Keratinocyte (primary cell): ENCODE measurements around the gene PLAU. TPM values are rescaled to one million over a fixed set of nuclear protein-coding genes. Genes with fewer than 3 reads are reported as not detected.

Experiments used
- DNase-seq: peaks from one replicate; pipeline ENCODE4 v3.0.0-alpha.2; 2011; ENCODE audit warnings: low read depth, missing footprints, low spot score
- FAIRE-seq: peaks from 2 replicates; lab custom pipeline; 2011; peaks lifted over from hg19 to GRCh38; lab: Jason Lieb, UNC
- H2AFZ ChIP-seq: 2 replicates; pipeline ENCODE4 v1.6.0; 2012; ENCODE audit warnings: low read length, control low read depth, inconsistent platforms; ENCODE audit not compliant: control insufficient read depth
- H3K27ac ChIP-seq: 2 replicates; pipeline ENCODE4 v1.5.1; 2011; ENCODE audit warnings: low read length; ENCODE audit not compliant: control insufficient read depth, insufficient read depth
- H3K27me3 ChIP-seq: 3 replicates; pipeline ENCODE4 v1.6.0; 2011; ENCODE audit warnings: low read length; ENCODE audit not compliant: control insufficient read depth, insufficient read depth; ENCODE audit errors: extremely low read depth
- H3K36me3 ChIP-seq, 2 experiments: 2 replicates in 1 of 2; 3 replicates in 1 of 2; pipeline ENCODE4 v1.5.1; 2011; ENCODE audit warnings: low read length in 2 of 2, mild to moderate bottlenecking in 1 of 2; ENCODE audit not compliant: control insufficient read depth in 2 of 2, insufficient read depth in 2 of 2; ENCODE audit errors: extremely low read depth in 1 of 2
- H3K4me1 ChIP-seq: 3 replicates; pipeline ENCODE4 v1.5.1; 2011; ENCODE audit warnings: low read length; ENCODE audit not compliant: control insufficient read depth, insufficient read depth; ENCODE audit errors: extremely low read depth
- H3K4me2 ChIP-seq: 3 replicates; pipeline ENCODE4 v1.6.0; 2011; ENCODE audit warnings: low read depth, low read length; ENCODE audit not compliant: control insufficient read depth, insufficient read depth; ENCODE audit errors: extremely low read depth
- H3K4me3 ChIP-seq, 3 experiments: fragments of 200-600 bp in 1 of 3; sonication (generic) in 1 of 3; 2 replicates in 2 of 3; 3 replicates in 1 of 3; pipeline ENCODE4 v1.5.1; 2011 to 2016; ENCODE audit warnings: low read length in 3 of 3, mild to moderate bottlenecking in 3 of 3, control low read depth in 2 of 3, inconsistent platforms in 1 of 3, low read depth in 1 of 3, mixed read lengths in 1 of 3, mixed run types in 1 of 3, moderate library complexity in 1 of 3; ENCODE audit not compliant: control insufficient read depth in 2 of 3, insufficient read depth in 2 of 3; ENCODE audit errors: extremely low read depth in 1 of 3
- H3K79me2 ChIP-seq: 2 replicates; pipeline ENCODE4 v1.6.0; 2012; ENCODE audit warnings: low read length; ENCODE audit not compliant: control insufficient read depth, insufficient read depth
- H3K9ac ChIP-seq: 3 replicates; pipeline ENCODE4 v1.6.0; 2011; ENCODE audit warnings: low read length; ENCODE audit not compliant: control insufficient read depth, insufficient read depth; ENCODE audit errors: extremely low read depth
- H3K9me1 ChIP-seq: 3 replicates; pipeline ENCODE4 v1.6.0; 2011; ENCODE audit warnings: low read length; ENCODE audit not compliant: control insufficient read depth, insufficient read depth; ENCODE audit errors: extremely low read depth
- H3K9me3 ChIP-seq: 2 replicates; pipeline ENCODE4 v1.5.1; 2012; ENCODE audit warnings: low read depth, low read length; ENCODE audit not compliant: control insufficient read depth
- H4K20me1 ChIP-seq: 3 replicates; pipeline ENCODE4 v1.6.0; 2011; ENCODE audit warnings: low read length; ENCODE audit not compliant: control insufficient read depth, insufficient read depth; ENCODE audit errors: extremely low read depth
- EZH2 ChIP-seq: IDR thresholded peaks from one replicate; pipeline ENCODE4 v1.6.1; 2012; ENCODE audit warnings: inconsistent platforms, mild to moderate bottlenecking, low read length, moderate library complexity
- dilution Hi-C: fragments of 300-500 bp; cut with MboI; formaldehyde crosslinking; loops from one replicate; pipeline ENCODE4 v1.7.0; 2020; ENCODE audit warnings: low sequenced_read_pairs; ENCODE audit not compliant: extremely low pct_ligation_motif_present
- polyA plus RNA-seq, 5 experiments: library from polyadenylated mRNA; depleted of rRNA in 3 of 5; stranded (reverse) in 3 of 5; stranded (forward) in 1 of 5; unstranded in 1 of 5; fragments of >200 nt; gene quantifications; 1 replicate in 1 of 5; 2 replicates in 3 of 5; 3 replicates in 1 of 5; pipeline versions ENCODE4 v1.2.1 to v1.2.3, GENCODE V29; 2011 to 2012; ENCODE audit warnings: missing spikeins in 2 of 5, low read depth in 1 of 5, low replicate concordance in 1 of 5
- TF ChIP-seq, protein P1 (sequence below), 3 experiments: IDR thresholded peaks in 1 of 3; conservative IDR thresholded peaks in 1 of 3; optimal IDR thresholded peaks in 1 of 3; 2 replicates in 2 of 3; 3 replicates in 1 of 3; pipeline versions ENCODE3 to v1.5.1; 2011; ENCODE audit warnings: low read length in 3 of 3, mild to moderate bottlenecking in 3 of 3, moderate library complexity in 2 of 3, control low read depth in 1 of 3, inconsistent platforms in 1 of 3; ENCODE audit not compliant: insufficient read depth in 2 of 3; ENCODE audit errors: extremely low read depth in 1 of 3

The PLAU gene
- polyA plus RNA-seq, 1 donor (not counting 4 experiments of a cell fraction or from before 2014, with no cell fraction given): 262 TPM

DNA sequence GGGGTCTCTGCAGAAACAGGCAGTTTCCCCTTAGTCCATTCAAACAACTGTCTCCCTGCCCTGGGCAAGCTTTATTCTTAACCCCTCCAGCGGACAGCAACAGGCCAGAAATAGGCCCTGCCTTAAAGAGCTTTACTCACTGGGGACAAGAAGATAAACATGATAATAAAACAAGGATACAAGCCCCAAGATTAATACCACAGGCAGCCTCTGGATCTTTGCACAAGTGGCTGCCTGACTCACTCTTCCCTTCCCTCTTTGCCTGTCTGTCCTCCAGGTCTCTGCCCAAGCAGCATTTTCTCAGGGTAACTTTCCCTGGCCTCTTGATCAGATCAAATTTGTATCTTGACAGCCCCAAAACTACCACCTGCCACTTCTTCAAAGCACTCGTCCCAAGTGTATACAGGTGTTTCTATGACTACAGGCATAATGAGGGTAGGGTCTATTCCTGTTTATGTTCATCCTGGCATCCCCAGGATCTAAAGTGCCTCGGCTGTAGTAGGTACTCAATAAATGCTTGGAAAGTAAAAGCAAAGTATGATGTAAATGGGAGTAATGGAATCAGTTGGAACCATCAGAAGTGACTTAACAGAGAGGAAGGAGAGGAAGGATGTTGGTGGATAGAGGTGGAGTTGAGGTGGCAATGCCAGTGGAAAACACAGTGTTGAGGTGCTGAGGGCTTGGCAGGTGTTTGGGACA is 29.6 kb upstream of the PLAU start:
- no peak for TF ChIP-seq EZH2
- TF ChIP-seq, protein P1, sequence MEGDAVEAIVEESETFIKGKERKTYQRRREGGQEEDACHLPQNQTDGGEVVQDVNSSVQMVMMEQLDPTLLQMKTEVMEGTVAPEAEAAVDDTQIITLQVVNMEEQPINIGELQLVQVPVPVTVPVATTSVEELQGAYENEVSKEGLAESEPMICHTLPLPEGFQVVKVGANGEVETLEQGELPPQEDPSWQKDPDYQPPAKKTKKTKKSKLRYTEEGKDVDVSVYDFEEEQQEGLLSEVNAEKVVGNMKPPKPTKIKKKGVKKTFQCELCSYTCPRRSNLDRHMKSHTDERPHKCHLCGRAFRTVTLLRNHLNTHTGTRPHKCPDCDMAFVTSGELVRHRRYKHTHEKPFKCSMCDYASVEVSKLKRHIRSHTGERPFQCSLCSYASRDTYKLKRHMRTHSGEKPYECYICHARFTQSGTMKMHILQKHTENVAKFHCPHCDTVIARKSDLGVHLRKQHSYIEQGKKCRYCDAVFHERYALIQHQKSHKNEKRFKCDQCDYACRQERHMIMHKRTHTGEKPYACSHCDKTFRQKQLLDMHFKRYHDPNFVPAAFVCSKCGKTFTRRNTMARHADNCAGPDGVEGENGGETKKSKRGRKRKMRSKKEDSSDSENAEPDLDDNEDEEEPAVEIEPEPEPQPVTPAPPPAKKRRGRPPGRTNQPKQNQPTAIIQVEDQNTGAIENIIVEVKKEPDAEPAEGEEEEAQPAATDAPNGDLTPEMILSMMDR (optimal IDR thresholded peaks at IDR 0.05 in 1 of 3, IDR thresholded peaks at IDR 0.05 in 1 of 3, conservative IDR thresholded peaks at IDR 0.05 in 1 of 3; ENCODE audit: extremely low read depth in 1 of 3, insufficient read depth in 2 of 3, low read length in 3 of 3): no peak
- FAIRE-seq (no peak), DNase-seq (no peak)
- Histone ChIP-seq H4K20me1 (no peaks in the 10 kb centered on the region), H3K27ac (no peak overlapping the region), H3K27me3 (no peaks in the 10 kb centered on the region), H3K36me3 (no peaks in the 10 kb centered on the region), H2AFZ (no peak overlapping the region), H3K9ac (no peak overlapping the region), H3K4me1 (peaks cover 26% of the 10 kb centered on the region), H3K9me1 (peaks cover under 1% of the 10 kb centered on the region), H3K79me2 (no peaks in the 10 kb centered on the region), H3K4me3 (no peak overlapping the region), H3K9me3 (no peaks in the 10 kb centered on the region), H3K4me2 (no peak overlapping the region)
- dilution Hi-C loops: no loop called here

DNA sequence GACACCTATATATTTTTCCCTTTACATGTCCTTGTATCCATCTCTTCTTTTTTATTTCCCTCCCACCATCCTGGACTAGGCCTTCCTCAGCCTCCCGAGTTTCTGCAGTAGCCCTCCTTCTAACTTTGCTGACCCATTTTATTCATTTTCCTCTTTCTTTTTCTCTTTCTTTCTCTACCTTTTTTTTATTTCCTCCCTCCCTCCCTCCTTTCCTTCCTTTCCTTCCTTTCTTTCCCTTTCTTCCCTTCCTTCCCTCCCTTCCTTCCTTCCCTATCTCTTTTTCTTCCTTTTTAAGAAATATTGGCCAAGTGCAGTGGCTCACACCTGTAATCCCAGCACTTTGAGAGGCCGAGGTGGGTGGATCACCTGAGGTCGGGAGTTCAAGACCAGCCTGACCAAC is 26.9 kb upstream of the PLAU start:
- H3K9me1 ChIP-seq: no peaks in the 10 kb centered on the region
- peaks cover 42% of the 10 kb centered on the region for H3K4me1 ChIP-seq
- FAIRE-seq (no peak), DNase-seq (no peak)
- H3K4me2 ChIP-seq: no peak overlapping the region
- TF ChIP-seq EZH2: no peak
- TF ChIP-seq, protein P1 (optimal IDR thresholded peaks at IDR 0.05 in 1 of 3, IDR thresholded peaks at IDR 0.05 in 1 of 3, conservative IDR thresholded peaks at IDR 0.05 in 1 of 3; ENCODE audit: extremely low read depth in 1 of 3, insufficient read depth in 2 of 3, low read length in 3 of 3): no peak
- H3K9me3 ChIP-seq: no peaks in the 10 kb centered on the region
- no peaks in the 10 kb centered on the region for H3K79me2 ChIP-seq
- H3K9ac ChIP-seq: no peak overlapping the region
- no peaks in the 10 kb centered on the region for H3K36me3 ChIP-seq
- H2AFZ ChIP-seq: no peak overlapping the region
- H4K20me1 ChIP-seq: no peaks in the 10 kb centered on the region
- H3K27ac ChIP-seq: no peak overlapping the region
- no peaks in the 10 kb centered on the region for H3K27me3 ChIP-seq
- H3K4me3 ChIP-seq: no peak overlapping the region
- dilution Hi-C loops: no loop called here
